AG08395 (cell line): ENCODE data around the gene DNAJC5.
A peak's percentile ranks its signal among the peaks of the same experiment; 100 is the strongest.

Experiments used
- DNase-seq: peaks from one replicate; pipeline ENCODE4 v3.0.0; 2012; ENCODE audit warnings: mixed read lengths, low spot score

DNAJC5 gene

DNA sequence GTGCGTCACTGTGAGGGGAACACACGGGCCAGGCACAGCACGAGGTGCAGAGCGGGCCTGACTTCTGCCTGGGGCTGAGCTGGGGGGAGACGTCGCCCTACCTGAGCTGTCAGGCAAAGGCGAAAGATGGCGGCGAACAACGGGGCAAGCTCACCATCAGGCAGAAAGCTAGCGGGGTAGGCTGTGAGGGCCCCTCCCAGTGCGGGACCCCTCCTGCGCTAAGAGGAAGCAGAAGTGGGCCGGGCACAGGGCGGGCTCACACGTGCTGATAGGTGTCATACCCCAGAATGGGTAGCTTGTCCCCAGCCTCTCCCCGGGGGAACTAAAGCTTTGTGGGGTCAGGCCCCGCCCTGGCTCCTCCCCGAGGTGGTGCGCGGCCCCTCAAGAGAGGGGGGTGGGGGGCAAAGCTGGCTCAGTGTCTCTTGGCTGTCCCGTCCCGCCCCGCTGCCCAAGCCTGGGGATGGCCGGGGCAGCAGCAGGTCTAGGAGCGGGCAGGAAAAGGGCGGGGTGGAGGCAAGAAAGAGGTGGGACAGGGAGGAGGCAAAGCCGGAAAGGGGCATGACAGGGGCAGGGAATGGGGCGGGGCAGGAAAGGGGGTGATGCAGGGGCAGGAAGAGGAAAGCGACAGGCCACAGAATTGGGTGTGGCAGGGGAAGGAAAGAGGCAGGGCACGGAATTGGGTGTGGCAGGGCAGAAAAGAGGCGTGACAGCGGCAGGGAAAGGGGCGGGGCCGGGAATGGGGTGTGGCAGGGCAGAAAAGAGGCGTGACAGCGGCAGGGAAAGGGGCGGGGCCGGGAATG, 46.6 kb downstream of the DNAJC5 start:
- peak; percentile 35 for DNase-seq

DNA sequence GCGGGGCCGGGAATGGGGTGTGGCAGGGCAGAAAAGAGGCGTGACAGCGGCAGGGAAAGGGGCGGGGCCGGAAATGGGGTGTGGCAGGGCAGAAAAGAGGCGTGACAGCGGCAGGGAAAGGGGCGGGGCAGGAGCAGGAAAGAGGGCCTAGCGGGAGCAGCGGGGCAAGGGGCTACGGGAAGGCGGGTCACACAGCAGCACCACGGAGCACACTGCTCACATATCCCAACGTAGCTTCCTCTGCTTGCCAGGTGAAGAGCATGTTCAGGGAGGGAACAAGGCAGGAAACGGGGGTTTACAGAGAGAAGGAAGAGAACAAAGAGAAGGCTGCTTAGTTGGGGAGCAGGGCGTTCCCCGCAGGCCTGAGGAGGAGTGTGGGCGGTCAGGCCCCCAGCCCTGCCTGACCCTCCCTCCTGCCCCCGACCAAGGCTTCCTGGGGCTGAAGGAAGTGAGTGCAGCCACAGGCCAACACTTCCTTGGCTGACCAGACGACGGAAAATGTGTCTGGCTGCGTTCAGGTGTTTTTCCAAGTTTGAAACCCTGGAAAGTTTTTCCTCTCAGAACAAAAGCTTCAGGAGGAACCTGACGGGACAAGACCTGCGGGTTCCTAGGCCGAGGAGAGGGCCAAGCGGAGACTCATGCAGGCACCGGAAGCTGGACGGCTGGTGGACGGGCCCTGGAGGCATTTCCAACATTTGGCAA, 47.5 kb downstream of the DNAJC5 start:
- peak; percentile 43 for DNase-seq

DNA sequence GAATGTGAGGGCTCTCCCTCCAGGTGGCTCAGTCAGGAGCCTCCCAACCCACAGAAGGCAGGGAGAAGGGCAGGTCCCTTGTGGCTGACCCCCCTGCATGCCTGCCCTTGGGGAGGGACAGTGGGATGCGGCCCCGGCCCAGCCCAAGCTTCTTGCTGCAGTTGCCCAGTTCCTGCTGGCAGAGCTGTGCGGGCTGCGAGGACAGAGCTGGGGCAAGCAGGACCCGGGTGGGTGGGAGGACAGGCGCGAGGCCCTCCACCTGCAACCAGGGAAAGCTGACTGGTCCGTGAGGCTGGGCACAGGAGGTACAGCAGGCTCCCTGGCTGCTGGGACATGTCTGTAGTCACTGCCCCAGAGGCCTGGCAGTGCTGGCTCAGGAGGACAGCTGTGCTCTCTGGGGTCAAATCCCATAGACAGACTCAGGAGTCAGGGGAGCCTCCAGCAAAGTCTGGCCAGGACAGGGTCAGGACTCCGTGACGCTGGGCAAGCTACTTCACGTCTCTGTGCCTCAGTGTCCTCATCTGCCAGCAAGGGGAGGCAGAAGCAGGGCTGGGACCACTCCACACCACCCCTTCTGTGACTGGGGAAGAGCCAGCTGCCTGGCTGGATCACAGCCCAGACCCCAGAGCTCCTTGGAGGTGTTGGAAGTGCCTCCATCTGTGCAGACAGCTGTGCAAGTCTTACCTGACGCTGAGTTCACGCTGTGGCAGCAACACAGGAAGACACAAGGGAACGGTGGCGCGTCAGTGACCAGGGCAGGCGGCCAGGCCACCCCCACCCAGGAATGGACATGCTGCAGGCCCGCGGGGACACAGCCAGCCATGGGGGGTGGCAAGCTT, 48.3 kb downstream of the DNAJC5 start:
- no peak for DNase-seq

DNA sequence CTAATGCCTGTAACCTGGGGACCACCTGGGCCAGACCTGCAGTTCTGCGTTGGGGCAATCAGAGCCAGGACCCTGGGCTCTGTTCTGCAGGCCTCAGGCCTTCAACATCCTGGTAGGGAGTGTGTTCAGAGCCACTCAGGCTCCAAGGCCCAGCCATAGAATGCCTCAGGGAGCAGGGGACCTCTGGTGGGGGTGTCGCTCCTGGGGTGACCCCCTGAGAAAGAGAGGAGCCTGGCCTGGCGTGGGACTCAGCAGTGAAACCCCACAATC, 48.8 kb downstream of the DNAJC5 start:
- DNase-seq: no peak

DNA sequence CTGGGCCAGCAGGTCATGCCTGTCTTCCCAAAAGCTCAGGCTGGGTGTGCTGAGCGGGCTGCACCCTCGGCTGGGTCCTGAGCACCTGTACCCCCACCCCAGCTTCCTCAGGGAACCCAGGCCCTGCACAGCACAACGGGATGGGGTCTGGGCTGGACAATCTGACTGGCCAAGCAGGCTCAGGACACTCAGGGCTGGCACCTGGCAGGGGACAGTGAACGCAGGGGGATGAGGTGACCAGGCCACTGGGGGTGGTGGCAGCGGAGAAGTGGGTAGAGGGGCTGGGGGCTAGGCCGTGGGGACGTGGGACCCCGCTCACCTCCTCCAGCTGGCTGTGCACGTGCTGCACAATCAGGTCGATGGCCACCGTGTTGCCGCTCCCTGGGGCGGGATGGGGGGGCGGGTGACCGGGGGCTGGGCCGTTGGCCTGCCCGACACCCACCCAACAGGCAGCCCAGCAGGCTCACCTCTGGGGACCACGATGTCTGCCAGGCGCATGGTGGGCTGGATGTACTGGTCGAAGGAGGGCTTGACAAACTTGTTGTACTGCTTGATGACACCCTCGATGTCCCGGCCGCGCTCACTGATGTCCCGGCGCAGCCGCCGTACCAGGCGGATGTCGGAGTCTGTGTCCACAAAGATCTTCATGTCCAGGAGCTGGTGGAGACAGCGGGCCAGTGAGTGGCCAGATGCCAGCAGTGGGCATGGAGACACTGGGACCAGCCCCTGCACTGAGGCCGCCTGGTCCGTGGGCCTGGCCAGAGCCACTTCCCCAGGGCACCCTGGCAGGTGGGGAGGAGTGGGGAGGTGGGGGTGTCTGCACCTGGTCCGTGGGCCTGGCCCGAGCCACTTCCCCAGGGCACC, 49.4 kb downstream of the DNAJC5 start:
- no peak for DNase-seq

DNA sequence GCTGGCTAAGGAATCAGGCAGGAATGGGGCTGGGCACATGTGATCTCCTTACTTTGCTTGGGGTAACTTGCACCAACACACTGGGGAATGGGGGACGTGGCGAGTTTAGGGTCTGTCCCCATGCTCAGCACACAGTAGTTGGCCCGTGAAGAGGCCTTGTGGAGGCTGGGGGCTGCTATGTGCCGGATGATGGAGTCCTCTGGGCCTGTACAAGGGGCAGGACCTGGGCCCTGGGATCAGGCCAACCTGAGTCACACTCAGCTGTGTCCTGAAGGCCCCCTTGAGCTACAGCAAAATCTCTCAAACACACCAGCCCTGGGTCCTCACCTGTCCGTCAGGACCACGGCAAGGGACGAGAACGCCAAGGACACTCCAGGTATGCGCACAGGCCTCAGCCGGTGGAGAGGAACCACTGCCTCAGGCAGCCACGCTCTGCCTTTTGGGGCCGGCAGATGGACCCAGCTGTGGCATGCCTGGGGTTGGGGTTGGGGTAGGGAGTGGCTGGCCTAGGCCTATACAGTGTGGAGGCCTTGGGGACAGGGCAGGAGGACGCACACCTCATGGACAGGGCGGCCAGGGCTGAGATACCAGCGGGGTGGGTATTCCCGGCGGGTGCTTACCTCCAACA, 50.2 kb downstream of the DNAJC5 start:
- no peak for DNase-seq

DNA sequence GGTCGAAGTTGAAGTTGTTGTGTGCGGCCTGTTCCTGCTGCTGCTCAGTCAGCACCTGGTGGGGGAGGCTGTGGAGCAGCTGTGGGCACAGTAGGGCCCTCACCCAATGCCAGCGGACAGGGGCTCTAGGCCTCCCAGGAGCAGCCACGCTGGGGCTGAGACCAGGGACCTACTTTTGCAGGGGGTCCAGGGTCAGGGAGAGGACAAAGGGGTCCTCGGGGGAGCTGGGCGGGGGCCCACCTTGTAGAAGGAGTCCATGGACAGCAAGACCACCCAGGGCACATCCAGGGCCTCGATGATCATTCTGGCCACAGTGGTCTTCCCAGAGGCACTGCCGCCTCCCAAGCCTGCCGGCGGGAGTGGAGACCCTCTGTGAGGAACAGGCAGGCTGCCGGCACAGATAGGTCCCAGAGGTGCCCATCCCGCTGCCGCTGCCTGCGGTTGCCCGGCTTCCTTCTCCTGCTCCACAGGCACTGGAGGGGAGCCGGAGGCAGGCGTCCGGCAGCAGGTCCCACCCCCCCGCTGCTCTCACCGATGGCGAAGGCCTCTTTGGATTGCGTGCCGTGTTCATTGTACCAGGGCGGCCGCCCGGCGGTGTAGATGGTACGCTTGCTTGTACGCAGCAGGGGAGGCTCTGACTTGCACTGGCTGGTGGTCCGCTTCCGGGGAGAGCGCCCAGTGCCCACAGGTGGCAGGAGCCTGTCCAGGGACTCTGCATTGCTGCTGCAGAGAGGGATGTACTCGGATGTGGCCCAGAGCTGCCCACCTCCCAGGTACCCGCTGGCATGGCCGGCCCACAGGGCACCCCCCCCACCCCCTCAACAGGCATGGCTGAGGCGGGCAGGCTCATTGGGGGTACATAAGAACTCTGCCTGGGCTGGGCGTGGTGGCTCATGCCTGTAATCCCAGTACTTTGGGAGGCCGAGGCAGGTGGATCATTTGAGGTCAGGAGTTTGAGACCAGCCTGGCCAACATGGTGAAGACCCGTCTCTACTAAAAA, 51.3 kb downstream of the DNAJC5 start:
- no peak for DNase-seq

DNA sequence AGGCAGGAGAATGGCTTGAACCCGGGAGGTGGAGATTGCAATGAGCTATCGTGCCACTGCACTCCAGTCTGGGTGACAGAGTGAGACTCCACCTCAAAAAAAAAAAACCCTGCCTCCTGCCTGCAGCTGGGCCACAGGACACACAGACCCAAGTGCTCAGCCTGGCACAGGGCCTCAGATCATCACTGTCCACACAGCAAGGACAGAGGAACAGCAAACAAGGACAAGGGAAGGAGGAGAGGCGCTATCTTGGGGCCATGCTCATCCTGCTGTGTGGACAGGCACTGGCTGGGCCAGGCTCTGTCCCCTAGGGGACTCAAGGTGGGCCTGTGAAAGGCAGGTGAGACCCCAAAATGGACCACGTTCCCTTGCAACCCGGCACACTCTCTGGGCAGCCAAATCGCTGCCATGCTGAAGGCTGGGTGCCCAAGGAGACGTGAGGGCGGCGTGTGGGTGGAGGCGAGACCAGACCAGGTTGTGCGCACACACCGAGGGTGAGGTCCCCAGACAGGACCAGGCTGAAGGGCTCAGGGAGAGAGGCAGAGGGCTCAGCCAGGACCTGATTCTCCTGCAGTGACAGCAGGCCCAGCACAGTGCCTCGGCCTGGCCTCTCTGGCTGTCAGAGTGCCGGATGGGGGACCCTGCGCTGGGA, 52.2 kb downstream of the DNAJC5 start:
- no peak for DNase-seq

DNA sequence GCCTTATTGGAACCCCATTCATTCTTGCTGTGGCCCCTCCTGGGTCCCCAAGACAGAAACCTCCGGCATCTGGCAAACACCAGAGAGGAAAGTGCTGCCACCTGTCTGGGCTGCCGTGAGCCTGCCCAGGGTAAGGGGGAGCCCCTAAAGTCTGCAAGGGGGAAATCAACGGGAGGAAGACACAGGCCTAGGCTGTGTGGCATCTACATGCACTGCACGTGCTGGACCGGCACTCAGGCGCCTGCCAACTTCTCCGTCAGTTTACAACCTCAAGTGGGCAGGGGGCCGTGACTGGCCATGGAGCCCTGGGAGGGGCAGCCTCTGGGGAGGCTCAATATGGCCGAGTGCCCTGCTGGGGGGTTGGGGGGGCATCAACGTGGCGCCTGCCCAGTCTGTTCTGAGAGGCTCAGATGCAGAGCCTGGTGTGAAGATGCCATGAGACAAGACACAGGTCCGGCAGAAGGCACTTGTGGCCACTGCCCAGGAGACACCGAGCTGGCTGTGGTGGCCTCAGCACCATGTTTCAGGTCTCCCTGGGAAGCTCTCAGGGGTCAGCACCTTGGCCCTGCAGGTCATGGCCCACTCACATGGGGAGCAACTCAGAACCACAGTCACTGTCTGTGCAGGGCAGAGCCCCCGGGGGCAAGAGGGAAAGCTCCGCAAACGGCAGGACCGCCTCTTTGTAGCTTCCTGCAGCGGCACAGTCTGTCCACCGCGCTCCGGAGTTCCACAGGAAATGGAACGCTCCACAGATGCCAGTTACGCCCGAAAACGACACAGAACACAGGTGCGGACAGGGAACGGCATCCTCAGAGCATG, 52.9 kb downstream of the DNAJC5 start:
- no peak for DNase-seq

DNA sequence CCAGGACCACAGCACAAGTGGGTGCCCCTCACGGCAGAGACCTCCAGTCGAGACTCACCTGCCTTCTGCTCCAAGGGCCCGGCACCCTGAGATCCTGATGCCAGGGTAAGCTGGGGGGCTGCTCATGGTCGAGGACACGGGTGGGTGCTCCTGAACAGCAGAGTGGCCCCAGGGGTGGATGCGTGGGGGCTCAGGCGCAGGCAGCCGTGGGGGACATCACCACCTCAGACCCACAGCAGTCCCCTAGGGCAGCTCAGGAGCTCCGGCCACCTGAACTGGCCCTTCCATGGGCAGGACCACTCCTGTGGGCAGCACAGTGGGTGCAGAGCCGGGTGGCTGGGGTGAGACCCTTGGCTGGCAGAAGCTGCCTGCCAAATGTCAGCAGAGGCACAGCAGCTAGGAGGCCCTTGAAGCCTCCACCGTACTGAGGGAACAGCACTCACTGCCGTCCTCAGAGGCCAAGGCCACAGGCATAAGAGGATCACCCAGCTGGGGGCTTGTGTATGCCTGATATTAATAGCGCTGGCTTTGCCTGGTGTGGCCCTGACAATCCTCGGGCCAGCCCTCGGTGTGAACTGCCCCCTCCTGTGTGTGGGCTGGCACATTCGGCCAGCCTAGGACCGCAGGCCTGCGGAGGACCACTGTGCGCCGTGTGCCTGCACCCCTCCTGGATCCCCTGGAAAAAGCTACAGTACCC, 55.9 kb downstream of the DNAJC5 start:
- DNase-seq: no peak

DNA sequence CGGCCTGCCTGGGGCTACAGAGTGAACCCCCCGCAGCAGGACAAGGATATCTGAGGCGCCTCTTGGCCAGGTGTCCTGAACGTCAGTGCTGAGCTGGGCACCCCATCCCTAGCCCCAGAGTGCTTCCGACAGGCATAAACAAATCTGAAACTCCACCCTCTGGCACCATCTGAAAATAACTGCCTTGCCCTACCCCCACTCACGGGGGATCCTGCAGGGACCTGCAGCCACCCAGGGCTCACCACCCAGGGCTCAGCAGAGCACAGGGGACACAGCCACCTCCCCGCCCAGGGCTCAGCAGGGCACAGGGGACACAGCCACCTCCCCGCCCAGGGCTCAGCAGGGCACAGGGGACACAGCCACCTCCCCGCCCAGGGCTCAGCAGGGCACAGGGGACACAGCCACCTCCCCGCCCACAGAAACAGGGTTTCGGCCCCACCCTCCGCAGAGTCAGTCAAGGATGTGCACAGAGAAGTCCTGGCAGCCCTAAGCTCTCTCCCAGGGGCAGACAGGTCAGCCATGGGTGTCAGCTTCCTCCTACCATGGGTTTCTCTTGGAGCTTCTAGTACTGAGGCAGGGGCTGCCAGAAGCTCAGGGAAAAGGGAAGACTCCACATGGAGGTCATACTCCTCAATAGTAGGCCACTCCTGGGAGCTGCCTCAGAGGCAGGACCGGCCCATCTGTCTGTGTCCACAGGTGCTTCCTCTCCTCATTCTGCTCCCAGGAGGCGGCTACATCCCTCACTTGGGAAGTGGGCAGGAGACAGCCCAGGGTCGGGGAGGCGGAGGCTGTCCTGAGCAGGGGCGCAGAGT, 56.7 kb downstream of the DNAJC5 start:
- no peak for DNase-seq

DNA sequence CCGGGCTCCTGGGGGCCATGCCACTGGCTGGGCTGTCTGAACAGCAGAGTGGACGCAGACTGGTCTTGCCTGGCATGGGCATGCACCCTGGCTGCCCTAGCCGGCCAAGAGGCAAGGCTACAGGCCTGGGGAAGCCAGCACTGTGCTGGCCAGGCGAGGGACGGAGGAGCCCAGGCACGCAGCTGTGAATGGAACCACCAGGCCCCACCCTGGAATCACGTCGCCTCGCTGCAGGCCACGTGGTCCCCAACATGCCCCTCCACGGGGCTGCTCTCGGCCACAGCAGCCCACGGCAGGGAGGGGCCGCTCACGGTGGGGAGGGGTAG, 57.2 kb downstream of the DNAJC5 start:
- no peak for DNase-seq

DNA sequence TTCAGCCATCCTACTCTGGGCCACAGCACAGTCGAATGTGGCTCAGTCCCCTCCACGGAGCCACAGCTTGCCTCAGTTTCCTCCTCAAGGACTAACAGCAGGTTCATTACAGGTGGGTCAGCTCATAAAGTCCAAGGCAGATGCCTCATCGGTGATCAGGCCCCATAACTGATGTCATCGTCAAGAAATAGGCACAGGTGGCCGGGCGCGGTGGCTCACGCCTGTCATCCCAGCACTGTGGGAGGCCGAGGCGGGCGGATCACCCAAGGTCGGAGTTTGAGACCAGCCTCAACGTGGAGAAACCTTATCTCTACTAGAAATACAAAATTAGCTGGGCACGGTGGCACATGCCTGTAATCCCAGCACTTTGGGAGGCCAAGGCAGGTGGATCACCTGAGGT, 57.8 kb downstream of the DNAJC5 start:
- DNase-seq: no peak

DNA sequence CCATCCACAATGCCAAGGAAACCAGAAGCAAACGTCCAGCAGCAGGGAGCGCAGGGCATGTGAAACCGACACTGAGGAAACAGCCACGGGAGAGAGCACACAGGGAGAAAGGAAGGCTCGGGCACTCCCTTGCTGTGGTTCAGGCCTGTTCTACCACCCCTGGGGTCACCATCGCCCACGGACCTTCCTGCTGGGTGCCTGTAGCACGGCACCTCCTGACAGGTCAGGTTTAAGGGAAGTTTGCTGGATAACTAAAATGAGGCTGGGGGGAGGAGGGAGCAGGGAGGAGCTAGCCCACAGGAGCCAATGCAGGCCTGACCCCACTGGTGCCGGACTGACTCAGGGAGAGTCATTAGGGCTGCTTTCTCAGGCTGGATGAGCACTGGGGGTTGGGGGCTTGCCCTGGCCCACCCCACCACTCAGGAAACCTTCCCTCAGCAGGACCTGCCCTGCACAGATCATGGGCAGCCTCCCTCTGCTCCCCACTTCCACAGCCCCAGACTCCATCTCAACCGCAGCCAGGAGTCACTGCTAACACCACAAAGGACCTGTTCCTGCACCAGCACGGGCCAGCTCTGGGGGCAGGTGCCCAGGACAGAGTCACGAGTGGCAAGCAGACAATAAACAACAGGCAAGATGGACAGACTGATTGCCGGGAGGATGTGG, 59.0 kb downstream of the DNAJC5 start:
- DNase-seq: no peak

DNA sequence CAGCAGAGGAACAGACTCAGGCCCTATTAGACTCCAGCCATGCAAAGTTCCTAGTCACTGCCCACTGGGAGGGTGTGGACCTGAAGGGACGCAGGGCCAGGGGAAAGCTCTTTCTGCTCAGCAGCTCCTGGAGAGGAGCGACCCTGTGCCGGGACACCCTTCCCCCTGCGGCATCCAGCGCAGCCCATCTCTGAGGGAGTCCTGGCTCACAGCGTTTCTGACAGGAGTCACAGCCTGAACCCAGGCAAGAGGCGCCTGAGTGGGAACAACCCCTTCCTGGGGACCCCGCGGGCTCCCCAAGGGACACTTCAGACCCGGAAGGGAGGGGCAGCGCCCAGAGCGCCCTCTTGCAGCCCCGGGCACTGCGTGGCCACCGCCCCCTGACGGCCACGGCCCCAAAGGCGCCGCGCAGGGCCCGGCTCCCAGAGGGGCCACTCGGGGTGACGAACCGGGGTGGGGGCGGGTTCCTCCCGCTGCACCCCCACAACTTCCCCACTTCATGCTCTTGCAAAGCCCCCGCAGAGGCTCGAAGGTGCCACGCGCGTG, 60.4 kb downstream of the DNAJC5 start:
- DNase-seq: peak; percentile 41

DNA sequence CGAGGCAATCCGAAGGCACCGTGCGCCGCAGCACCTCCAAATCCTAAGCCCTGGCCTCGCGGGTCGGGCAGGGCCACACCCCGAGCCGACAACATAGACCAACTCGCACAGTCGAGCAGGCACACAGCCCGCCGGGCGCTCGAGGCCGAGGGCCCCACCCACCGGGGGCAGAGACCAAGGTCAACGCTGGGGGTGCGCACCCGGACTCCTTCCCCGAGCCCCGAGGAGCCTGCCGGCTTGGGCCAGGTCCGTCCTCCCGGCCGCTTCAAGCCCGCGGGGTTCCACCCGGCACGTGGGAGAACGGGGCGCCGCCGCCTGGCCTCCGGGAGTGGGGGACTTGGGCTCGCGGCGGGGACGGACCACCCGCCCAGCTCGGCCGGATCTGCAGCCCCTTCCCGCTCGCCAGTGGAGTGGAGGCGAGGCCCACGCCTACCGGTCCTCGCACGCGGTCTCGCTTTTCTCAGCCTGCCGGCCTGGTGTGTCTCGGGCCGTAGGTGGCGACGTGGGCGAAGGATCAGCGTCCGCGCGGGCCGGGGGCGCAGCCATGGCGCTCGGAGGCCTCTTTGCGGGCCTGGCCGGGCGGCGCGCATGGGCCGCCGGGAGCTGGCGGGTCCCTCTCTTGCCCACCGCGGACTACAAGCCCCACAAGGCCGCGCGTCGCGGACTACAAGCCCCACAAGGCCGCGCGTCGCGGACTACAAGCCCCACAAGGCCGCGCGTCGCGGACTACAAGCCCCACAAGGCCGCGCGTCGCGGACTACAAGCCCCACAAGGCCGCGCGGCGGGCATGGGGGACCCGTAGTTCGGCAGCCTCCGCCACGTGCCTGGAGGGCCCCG, 61.1 kb downstream of the DNAJC5 start, which contains the start of gene UCKL1:
Gene UCKL1, minus strand, starts transcription at position 590 of the 837 bp plus-strand sequence. Its CDS starts 44 bp downstream, at position 546.
- DNase-seq: peak; percentile 92
